OCI-LY3 (cell line): ENCODE data around the gene PUDP.

Source experiments
- H2AFZ ChIP-seq: fragments of 200-600, 300-600 bp; shearing (Covaris generic); 2 replicates; pipeline ENCODE4 v1.6.0; 2014; ENCODE audit warnings: antibody characterized with exemption, low read depth, low read length
- H3K27ac ChIP-seq: fragments of 200-600, 300-600 bp; sonication (generic); 2 replicates; pipeline ENCODE4 v1.5.1; 2014; ENCODE audit warnings: mild to moderate bottlenecking, low read length, moderate library complexity, mixed read lengths
- H3K27me3 ChIP-seq: fragments of 200-600, 300-600 bp; sonication (generic); 2 replicates; pipeline ENCODE4 v1.6.1; 2014; ENCODE audit warnings: low read depth, low read length, mixed read lengths
- H3K36me3 ChIP-seq: fragments of 200-600, 300-600 bp; sonication (generic); replicated peaks from 2 replicates; pipeline ENCODE3; 2014; ENCODE audit warnings: low read depth, low read length, mixed read lengths
- H3K4me1 ChIP-seq: fragments of 300-600, 200-600 bp; sonication (generic); 2 replicates; pipeline ENCODE4 v1.6.1; 2014; ENCODE audit warnings: low read length, mixed read lengths
- H3K4me2 ChIP-seq: fragments of 200-600, 300-600 bp; sonication (generic); 2 replicates; pipeline ENCODE4 v1.6.1; 2014; ENCODE audit warnings: low read length, mixed read lengths
- H3K4me3 ChIP-seq: fragments of 300-600, 200-600 bp; sonication (generic); 2 replicates; pipeline ENCODE4 v1.5.1; 2014; ENCODE audit warnings: antibody characterized with exemption, mild to moderate bottlenecking, low read length, moderate library complexity
- H3K79me2 ChIP-seq: fragments of 300-600, 200-600 bp; shearing (Covaris generic); 2 replicates; pipeline ENCODE4 v1.6.1; 2014; ENCODE audit warnings: mild to moderate bottlenecking, low read length, mixed read lengths
- H3K9ac ChIP-seq: fragments of 300-600, 200-600 bp; shearing (Covaris generic); 2 replicates; pipeline ENCODE4 v1.6.0; 2014; ENCODE audit warnings: mild to moderate bottlenecking, low read length, moderate library complexity
- H3K9me3 ChIP-seq: fragments of 200-600, 300-600 bp; shearing (Covaris generic); 2 replicates; pipeline ENCODE4 v1.6.1; 2014; ENCODE audit warnings: low read length, mixed read lengths; ENCODE audit not compliant: insufficient read depth
- H4K20me1 ChIP-seq: fragments of 200-600, 300-600 bp; sonication (generic); 2 replicates; pipeline ENCODE4 v1.6.1; 2016; ENCODE audit warnings: low read length, mixed read lengths; ENCODE audit not compliant: insufficient read depth
- EZH2phosphoT487 ChIP-seq: fragments of 200-600 bp; shearing (Covaris generic); IDR thresholded peaks from 2 replicates; pipeline ENCODE4 v1.6.1; 2018; ENCODE audit warnings: antibody characterized with exemption, mixed run types, low read depth
- TF ChIP-seq, protein P1 (sequence below): fragments of 200-600, 300-600 bp; sonication (generic); IDR thresholded peaks from 2 replicates; pipeline ENCODE4 v1.5.1; 2014; ENCODE audit warnings: antibody characterized with exemption, low read length, low read depth

PUDP gene

GRCh38 chrX:7074908-7075204 is 73.1 kb downstream of the PUDP start:
- H4K20me1 ChIP-seq = no peaks in the 10 kb centered on the region
- no peak overlapping the region for H3K4me3 ChIP-seq
- TF ChIP-seq, protein P1, sequence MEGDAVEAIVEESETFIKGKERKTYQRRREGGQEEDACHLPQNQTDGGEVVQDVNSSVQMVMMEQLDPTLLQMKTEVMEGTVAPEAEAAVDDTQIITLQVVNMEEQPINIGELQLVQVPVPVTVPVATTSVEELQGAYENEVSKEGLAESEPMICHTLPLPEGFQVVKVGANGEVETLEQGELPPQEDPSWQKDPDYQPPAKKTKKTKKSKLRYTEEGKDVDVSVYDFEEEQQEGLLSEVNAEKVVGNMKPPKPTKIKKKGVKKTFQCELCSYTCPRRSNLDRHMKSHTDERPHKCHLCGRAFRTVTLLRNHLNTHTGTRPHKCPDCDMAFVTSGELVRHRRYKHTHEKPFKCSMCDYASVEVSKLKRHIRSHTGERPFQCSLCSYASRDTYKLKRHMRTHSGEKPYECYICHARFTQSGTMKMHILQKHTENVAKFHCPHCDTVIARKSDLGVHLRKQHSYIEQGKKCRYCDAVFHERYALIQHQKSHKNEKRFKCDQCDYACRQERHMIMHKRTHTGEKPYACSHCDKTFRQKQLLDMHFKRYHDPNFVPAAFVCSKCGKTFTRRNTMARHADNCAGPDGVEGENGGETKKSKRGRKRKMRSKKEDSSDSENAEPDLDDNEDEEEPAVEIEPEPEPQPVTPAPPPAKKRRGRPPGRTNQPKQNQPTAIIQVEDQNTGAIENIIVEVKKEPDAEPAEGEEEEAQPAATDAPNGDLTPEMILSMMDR = no peak
- no peak for TF ChIP-seq EZH2phosphoT487
- H2AFZ ChIP-seq = no peak overlapping the region
- no peak overlapping the region for H3K4me2 ChIP-seq
- no peak overlapping the region for H3K27ac ChIP-seq
- H3K9me3 ChIP-seq = no peaks in the 10 kb centered on the region
- H3K9ac ChIP-seq = no peak overlapping the region
- peaks cover 6% of the 10 kb centered on the region for H3K4me1 ChIP-seq
- H3K27me3 ChIP-seq = no peaks in the 10 kb centered on the region
- no peaks in the 10 kb centered on the region for H3K36me3 ChIP-seq
- H3K79me2 ChIP-seq = no peaks in the 10 kb centered on the region

DNA sequence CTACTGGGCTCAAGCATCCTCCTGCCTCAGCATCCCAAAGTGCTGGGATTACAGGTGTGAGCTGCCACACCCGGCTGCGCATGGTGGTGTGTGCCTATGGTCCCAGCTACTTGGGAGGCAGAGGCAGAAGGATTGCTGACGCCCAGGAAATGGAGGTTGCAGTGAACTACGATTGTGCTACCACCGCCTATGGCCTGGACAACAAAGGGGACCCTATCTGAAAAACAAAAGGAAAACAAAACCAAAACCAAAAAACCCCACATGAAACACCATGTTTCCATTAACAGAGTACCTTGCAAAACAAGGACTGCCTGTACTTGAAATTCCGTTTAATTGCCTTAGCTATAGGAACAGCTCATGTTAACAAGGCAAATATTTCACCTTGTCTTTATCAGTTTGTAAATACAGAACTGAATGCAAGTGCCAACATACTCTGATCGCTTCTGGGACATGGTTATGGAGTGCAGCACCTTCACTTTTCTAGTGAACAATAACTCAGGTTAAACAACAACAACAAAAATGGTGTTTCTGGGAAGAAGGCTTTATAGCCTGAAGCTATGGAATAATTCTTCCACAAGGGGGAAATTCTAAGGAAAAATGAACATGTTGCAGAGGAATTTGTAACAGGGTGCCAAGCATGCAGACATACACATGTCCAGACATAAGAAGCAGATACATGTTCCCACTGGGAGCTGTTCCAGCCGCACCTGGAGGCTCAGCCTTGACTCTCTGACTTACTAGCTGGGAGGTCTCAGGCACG is 73.6 kb downstream of the PUDP start:
- no peak overlapping the region for H3K4me2 ChIP-seq
- H4K20me1 ChIP-seq = no peaks in the 10 kb centered on the region
- H3K27ac ChIP-seq = no peak overlapping the region
- H3K36me3 ChIP-seq = no peaks in the 10 kb centered on the region
- no peak for TF ChIP-seq EZH2phosphoT487
- TF ChIP-seq, protein P1 = no peak
- H3K4me3 ChIP-seq = no peak overlapping the region
- no peaks in the 10 kb centered on the region for H3K9me3 ChIP-seq
- H3K27me3 ChIP-seq = no peaks in the 10 kb centered on the region
- no peak overlapping the region for H3K9ac ChIP-seq
- no peaks in the 10 kb centered on the region for H3K79me2 ChIP-seq
- H3K4me1 ChIP-seq = peaks cover 8% of the 10 kb centered on the region
- H2AFZ ChIP-seq = no peak overlapping the region

GRCh38 chrX:7073336-7073735 is 74.6 kb downstream of the PUDP start:
- Histone ChIP-seq H3K4me3 (no peak overlapping the region), H3K27ac (no peak overlapping the region), H3K36me3 (no peaks in the 10 kb centered on the region), H3K9ac (no peak overlapping the region), H3K79me2 (no peaks in the 10 kb centered on the region), H3K4me2 (no peak overlapping the region), H3K27me3 (no peaks in the 10 kb centered on the region), H2AFZ (no peak overlapping the region), H4K20me1 (no peaks in the 10 kb centered on the region), H3K9me3 (no peaks in the 10 kb centered on the region), H3K4me1 (peaks cover 13% of the 10 kb centered on the region)
- no peak for TF ChIP-seq EZH2phosphoT487
- TF ChIP-seq, protein P1 = no peak

DNA sequence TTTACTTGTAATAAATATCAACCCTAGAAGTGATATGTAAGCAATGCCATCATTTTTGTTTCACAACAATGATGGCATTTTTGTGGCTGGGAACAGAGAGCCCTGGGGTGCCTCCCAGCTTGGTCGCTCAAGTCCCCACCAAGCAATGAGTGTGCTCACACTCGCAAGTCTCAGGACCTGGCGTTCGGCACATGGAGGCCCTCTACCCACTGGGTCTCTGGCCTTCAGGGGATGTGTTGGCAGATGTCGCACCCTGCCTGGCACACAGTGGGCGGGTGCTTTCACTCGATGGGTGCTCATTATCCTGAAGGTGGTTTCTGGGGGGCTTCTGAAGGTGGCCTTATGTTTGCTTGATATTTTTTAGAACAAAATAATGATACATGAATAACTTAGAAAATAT is 75.1 kb downstream of the PUDP start:
- H3K36me3 ChIP-seq = no peaks in the 10 kb centered on the region
- H3K27me3 ChIP-seq = no peaks in the 10 kb centered on the region
- peaks cover 13% of the 10 kb centered on the region for H3K4me1 ChIP-seq
- no peaks in the 10 kb centered on the region for H4K20me1 ChIP-seq
- H3K9me3 ChIP-seq = no peaks in the 10 kb centered on the region
- no peak overlapping the region for H2AFZ ChIP-seq
- H3K4me2 ChIP-seq = no peak overlapping the region
- no peak overlapping the region for H3K27ac ChIP-seq
- no peaks in the 10 kb centered on the region for H3K79me2 ChIP-seq
- H3K4me3 ChIP-seq = no peak overlapping the region
- TF ChIP-seq, protein P1 = no peak
- TF ChIP-seq EZH2phosphoT487 = no peak
- H3K9ac ChIP-seq = no peak overlapping the region
